Posterior cingulate gyrus (tissue), 11 donors: ENCODE results near the gene KRTAP10-12.

ENCODE experiments used
- DNase-seq, 10 donors: peaks; one replicate each; pipeline versions ENCODE4 v3.0.0 to v3.0.0-alpha.2; 2020 to 2021; ENCODE audit warnings: mixed read lengths in 3 of 10
- intact Hi-C: fragments of 100-400 bp; cut with DNase I; formaldehyde crosslinking; loops from one replicate; pipeline ENCODE4 v1.15.1; 2023

Gene KRTAP10-12

DNA sequence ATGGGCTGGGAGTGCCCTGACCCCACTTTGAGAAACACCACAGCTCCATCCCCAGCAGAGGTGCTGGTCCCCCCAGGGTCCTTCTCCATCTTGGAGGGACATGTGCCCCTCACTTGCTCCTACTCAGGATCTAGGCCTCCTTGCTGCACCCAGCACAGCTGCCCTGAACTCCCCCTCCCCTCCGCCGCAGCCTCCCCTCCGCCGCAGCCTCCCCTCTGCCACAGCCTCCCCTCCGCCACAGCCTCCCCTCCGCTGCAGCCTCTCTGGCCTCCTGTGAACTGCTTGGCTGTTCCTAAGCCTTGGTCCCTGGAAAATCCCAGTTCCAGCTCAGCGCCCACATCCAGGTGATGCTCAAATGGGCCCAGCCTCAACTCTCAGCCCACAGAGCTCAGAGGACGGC is 30.3 kb downstream of the KRTAP10-12 start:
- intact Hi-C loops: no loop called here
- DNase-seq: peak in 1 of 10 donors; percentile 34

DNA sequence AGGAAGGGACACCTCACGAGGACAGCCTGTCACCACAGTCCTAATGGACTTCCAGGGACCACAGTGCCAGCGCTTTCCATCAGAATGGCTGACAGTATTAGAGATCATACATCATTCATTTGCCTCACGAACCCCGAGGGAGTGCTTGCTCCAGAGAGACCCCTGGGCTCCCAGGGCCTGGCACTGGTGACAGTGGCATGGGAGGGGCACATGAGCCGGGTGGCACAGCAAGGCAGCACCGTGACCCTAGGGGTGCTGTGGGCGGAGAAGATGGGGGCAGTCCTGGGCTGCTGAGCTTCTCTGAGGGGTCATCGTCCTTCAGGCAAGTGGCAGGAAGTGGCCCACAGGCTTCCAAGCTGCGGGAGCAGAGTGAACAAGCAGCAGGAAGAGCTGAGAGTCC is 30.8 kb downstream of the KRTAP10-12 start:
- peak in 1 of 10 donors; percentile 42 for DNase-seq
- intact Hi-C loops: no loop called here

DNA sequence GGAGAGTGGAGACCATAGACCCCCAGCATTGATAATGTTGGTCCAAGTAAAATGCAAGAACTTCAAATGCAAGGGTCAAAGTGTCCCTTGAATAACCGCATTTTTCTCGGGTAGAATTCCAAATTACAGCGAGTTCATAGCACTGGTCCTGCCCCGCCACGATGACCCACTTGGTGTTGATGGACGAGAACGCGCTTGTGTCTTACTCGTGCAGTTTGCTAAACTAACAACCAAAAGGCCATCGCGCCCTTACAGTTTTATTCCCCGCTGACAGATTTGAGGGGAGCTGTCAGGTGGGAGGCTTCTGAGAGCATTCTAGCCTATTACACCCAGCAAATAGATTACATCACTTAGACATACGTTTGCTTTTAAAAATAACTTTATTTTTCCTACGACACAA is 31.7 kb downstream of the KRTAP10-12 start:
- intact Hi-C loops: no loop called here
- DNase-seq: peak in 1 of 10 donors; percentile 44

DNA sequence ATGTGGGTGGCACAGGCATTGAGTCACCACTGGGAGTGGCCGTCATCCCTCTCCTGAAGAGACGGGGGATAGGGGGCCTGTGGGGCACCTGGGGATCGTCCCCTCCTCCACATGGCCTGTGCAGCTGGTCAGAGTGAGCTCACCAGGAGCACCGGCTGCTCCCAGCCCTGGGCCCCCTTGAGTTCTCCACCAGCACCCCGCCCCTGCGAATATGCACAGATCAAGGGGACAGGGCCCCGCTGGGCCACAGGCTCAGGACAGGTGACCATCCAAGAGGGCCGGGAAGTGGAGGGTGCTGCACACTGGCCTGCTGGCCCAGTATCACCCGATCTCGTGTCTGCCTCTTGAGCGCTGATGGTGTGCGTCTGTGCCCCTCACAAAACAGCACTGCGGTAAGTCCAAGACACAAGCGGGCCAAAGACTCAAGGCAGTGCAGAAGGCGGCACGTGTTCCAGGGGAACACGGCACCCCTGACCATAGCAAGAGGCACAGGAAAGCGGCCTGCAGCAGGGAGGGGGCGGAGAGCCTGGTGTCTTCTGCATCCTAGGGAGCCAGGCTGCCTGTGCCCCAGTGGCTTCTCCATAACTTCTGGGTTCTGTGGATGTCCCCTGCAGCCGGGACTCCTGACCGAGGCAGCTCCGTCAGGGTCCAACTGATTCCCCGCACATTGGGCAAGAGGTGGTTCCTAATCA is 32.5 kb downstream of the KRTAP10-12 start:
- peak in 1 of 10 donors; percentile 68 for DNase-seq

DNA sequence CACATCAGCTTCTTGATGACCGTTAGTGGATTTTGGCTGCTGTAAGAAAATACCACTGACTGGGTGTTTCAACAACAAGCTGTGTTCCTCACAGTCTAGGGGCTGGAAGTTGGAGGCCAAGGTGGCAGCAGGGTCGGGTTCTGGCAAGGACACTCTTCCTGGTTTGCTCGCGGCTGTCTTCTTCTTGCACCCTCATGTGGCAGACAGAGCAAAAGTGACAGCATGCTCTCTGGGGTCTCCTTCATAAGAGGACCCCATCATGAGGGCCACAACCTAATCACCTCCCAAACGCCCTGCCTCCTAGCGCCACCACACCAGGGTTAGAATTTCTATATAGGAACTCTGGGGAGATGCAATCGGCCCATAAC is 33.0 kb downstream of the KRTAP10-12 start:
- intact Hi-C loops: no loop called here
- DNase-seq: no peak

More for the DNA sequence above, 32.5 kb downstream of the KRTAP10-12 start:
- intact Hi-C loops: no loop called here

DNA sequence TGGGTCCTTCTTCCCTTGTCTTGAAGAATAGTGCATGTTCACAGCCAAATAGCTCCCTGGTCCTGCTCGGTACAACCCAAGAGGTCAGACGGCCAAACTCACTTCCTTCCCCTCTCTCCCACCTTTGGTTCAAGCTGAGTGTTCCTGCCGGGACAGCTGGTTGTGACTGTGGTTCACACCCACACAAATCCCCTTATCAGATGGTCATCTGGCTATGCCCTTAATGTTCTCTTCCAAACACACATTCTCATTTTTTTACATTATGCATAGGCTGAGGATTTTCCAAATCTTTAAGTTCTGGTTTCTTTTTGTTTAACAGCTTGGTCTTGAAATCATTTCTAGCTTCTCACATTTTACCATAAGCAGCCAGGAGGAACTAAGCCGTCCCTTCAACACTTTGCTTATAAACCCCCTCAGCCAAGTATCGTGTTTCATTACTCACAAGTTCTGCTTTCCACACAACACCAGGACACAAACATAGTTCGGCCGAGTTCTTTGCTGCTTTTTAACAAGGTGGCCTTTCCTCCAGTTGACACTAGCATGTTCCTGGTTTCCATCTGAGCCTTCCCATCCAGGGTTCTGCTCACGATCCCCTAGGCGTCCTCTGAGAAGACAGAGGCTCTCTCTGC is 34.1 kb downstream of the KRTAP10-12 start:
- intact Hi-C loops: no loop called here
- DNase-seq: no peak

DNA sequence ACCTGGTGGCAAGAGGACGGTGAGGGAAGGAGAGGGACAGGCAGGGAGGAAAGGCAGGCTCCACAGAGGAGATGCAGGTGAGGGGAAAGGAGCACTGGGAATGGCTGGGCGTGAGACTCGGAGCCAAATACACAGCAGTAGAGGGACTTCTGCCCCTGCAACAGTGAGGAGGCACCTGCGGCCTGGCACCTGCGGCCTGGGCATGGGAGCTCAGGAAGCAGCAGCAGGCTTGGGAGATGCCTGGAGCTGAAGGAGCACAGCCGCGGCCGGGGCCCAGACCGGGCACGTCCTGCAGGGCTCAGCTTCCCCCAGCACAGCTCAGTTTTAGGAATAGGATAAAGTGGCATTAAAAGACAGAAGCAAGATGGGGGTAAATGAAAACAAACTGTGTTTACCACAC is 35.3 kb downstream of the KRTAP10-12 start:
- DNase-seq: no peak
- intact Hi-C loops: no loop called here

DNA sequence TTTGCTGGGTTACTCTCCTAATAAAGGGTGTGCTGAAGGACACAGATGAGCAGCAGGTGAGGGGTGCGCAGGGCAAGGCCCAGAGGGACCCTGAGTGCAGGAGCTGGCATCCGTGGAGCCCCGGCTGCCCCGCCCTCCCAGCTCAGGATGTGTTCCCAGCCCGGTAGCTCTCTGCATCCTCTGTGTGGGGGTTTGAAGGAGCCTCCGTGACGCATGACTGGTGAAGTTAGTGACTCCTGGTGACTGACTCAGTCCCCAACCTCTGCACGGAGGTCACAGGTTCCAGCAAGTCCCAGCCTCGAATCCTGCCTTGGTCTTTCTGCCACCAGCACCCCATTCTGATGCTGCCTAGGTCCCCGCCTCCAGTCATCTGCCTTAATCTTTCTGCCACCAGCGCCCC is 36.0 kb downstream of the KRTAP10-12 start:
- DNase-seq: no peak
- intact Hi-C loops: no loop called here

DNA sequence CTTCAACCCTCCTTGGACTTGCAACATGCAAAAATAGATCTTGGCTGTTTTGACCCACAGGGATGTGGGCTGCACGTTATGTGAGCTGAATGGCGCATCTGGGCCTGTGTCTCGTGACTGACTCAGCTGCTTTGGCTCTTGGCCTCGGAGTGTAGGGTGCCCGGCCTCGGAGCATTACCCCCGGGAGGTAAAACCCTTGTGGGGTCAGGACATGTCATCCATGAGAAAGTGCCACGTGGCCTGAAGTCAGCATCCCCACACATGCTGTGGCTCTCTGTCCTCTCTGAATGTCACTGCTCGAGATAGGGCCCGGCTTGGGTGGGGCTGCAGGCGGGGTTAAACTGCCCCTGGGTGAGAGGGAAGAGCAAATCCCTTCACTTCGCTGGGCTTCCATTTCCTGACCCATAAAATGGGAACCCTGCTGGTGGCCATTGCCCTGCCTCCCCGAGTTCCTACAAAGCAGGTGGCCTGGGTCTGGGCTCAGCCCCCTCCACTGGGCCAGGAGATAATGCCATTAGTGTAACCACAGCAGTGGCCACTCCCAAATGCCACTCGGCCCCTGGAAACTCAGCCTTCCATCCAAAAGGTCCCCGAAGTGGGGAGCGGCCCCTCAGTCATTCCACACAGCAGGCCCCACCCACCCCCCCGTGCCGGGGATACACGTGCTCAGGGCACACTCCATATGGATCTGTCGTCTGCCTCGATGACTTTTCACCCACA is 37.2 kb downstream of the KRTAP10-12 start:
- no peak for DNase-seq
- intact Hi-C loops: no loop called here

DNA sequence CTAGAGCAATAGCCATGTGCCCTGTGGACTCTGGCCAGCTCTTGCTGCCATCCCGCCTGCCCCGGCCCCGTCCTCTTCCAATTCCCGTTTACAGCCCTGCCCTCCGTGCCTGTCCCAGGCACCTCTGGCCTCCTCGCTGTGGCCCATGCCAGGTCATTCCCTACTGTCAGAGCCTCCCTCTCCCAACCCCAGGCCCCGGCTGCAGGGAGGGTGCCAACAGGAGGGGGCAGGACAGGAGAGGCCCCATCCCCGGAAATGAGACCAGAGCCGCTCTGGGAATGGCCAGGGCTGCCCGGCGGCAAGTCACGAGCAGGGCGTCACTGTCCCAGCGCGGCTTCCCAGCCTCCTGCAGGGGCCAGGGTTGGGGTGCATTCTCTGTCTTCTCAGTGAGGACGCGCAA is 37.9 kb downstream of the KRTAP10-12 start:
- intact Hi-C loops: no loop called here
- DNase-seq: no peak

DNA sequence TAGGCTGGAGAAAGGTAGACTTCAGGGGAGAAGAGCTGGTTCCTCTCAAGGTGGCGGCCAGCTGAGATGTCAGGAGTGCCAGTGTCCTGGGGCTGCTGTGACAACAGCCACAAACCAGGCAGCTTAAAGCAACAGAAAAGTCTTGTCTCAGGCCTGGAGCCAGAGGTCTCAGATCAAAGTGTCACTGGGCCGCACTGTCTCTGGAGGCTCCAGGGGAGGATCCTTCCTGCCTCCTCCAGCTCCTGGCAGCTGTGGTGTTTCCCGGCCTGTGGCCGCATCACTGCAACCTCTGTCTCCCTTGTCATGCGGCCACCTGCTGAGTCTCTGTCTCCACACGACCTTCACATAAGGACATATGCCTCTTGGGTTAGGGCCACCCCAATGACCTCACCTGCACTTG is 38.8 kb downstream of the KRTAP10-12 start:
- DNase-seq: no peak
- intact Hi-C loops: no loop called here

DNA sequence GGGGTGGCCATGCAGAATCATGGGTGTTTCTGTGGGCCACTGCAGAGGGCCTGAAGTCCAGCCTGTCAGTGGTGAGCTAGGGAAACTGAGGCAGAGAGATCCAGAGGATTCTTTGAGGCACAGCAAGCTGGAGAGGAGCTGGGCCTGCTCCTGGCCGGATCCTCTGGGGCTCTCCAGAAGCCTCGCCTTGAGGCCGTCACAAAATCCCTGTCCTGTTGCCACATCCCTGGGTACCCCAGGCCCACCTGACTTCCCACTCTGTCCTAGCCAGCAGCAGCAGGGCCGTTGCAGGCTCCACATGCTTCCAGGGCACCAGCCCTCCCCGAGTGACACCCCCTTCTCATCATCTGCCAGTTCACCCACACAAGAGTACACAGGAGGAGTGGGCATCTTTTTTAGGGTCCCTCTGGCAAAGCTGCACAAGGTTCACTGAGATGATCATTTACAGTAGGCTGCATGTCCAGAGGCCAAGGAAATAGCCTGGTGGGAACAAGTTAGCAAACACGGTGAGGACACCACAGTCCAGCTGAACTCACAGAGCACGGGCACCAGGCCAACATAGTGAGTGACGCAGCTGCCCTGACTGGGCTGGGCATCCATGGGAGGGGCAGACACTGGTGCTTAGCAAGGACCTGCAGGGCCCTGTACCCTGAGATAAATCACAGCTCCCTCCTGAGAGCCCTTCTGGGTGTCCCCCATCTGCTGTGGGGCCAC is 39.5 kb downstream of the KRTAP10-12 start:
- intact Hi-C loops: no loop called here
- no peak for DNase-seq

DNA sequence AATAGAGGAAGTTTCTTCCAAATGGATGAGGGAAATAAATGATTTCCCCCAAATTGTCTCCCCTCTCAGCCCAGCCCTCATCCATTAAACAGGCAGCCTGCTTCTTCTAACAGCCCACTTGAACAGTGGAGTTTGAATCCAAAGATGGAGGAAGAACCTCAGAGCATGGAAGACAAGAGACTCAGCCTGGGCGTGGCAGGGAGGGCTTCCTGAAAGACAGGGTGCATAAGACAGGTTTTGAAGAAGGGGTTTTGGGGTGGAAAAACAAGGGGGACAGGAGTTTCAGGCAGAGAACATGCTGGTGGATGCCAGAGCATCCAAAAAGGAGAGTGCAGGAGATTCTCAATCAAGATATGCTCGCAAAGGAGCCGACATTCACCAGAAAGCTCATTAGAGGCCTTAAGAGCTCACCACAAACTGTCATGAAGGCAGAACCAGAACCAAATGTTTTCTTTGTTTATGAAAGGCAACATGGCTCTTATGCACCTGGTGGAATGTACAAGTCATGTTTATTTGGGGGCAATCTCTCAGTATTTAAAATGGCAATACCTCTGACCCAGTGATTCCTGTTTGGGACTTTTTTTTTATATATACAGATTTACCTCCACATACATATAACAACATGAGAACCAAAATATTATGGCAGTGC is 40.9 kb downstream of the KRTAP10-12 start:
- intact Hi-C loops: no loop called here
- DNase-seq: no peak

DNA sequence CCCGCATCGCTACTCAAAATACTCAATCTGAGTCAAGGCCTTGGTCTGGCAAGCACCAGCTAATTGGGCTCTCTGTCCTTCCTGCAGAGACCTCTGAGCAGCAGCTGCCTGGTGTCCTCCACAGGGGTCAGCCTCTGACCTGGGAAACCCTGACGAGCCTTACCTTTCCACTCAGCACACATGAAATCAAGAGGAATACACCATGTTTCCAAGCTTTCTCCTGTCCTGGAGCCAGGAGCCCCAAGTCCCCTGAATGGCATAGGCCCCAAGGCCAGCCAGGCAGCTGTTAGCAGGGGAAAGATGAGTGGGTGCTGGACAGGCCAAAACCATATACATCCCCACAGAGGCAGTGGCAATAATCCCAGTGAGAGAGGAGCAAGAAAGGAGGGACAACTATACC is 41.6 kb downstream of the KRTAP10-12 start:
- intact Hi-C loops: no loop called here
- DNase-seq: no peak

DNA sequence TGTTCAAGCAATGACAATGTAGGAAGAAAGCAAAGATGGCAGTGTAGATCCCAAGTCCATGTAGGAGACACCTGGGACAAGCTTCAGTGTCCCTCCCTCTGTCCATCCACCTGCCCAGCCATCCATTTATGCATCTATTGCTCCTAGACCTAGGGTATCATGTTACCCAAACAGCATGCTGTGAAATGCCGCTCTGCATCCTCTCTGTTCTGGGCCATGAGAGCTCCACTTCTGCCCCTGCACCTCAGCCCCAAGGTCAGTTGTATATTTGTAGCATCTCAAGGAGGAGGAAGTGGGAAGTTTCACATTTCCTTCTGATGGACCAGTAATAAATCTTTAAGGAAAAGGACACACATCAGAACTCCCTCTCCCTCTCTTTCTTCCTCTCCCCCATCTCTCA is 42.3 kb downstream of the KRTAP10-12 start:
- intact Hi-C loops: no loop called here
- no peak for DNase-seq

DNA sequence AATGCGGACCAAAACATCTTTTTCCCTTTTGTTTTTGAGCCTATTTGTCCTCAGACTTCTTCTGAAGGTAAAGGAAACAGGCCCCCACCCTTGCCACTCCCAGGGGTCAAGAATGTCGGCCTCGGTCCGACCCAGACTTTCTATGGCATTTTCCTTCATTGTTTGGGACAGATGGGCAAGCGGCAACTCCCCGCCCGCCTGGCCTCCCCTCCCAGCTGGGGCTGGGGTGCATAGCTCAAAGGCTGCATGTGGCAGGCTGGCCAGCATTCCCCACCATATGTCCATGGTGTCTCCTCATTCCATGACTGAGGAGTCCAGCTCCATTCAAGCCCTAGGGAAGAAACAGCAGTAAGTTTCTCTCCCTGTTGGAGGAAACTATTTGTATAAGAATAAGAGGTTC is 43.8 kb downstream of the KRTAP10-12 start:
- intact Hi-C loops: no loop called here

DNA sequence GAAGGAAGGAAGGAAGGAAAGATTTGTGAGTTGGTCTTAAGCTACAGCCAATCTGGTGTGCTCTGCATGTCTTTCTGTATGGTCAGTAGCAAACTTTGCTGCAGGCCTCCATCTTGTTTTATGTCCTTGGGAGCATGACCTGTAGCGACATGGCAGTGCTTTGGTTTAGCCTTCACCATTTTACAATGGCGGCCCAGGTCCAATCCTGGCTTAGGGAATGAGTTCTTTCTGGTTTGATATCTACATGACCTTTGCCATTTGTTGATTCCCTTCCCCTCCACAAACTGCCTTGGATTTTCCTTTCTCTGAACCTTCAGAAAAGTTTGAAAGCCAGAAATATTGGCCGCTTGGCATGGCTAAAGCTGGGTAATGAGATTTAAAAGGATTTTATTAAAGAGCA is 44.9 kb downstream of the KRTAP10-12 start:
- intact Hi-C loops: no loop called here
- no peak for DNase-seq

More for the DNA sequence above, 43.8 kb downstream of the KRTAP10-12 start:
- peak in 1 of 10 donors; percentile 57 for DNase-seq

DNA sequence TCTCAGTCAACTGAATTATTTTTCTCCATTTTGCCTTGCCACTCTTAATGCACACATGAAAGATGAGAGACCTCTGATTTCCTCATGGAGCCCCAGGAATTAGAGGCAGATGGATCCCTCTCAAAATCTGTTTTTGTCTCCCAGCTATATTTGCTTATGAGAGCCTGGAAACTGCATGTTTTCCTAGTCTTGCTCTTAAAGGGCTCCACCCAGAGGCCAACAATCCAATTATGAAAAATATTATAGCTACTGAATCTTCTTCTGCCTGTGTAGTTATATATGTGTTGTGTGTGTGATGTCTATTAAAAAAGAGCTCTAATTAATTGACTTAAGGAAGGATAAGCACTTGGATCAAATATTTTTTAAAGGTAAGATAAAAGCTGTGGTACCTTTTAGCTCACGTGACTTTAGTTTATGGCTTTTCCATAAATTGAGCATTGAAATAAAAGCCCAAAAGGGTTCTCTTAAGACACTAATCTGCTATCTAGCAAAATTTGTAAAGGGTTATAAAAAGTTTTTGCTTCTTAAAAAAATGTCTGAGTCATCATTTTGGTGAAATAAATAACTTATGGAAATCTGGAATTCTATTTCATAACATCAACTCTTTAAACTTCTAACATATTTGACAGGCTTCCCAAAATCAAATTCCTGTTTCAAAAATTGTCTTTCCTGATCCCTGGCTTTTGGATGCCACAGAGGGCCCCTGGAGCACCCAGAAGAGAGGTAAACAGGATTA is 45.6 kb downstream of the KRTAP10-12 start:
- intact Hi-C loops: no loop called here
- DNase-seq: no peak
